ENCODE data around the gene NEUROD4. TPM values are rescaled to one million over a fixed set of nuclear protein-coding genes. Genes with fewer than 3 reads are reported as not detected.

Gene NEUROD4
- total RNA-seq, 4 donors from 2014 or later = not detected

- WGBS, 2 donors = 42 to 48% methylated on average over 7 of the region's 7 CpGs
- DNase-seq = no peak
- Histone ChIP-seq H3K4me1 (no peaks in the 10 kb centered on the region), H3K36me3 (no peaks in the 10 kb centered on the region), H3K9me3 (no peaks in the 10 kb centered on the region), H3K4me3 (no peak overlapping the region), H3K27me3 (peaks cover 0 to 3% (median 0%) of the 10 kb centered on the region in 4 donors), H3K27ac (no peak overlapping the region)
- intact Hi-C loops (cut with DNase I) = no loop called here
- TF ChIP-seq POLR2A (IDR thresholded peaks at IDR 0.05) = no peak
- TF ChIP-seq CTCF (IDR thresholded peaks at IDR 0.05) = no peak
Observed at GRCh38 chr12:55051197-55051947, 31.6 kb downstream of the NEUROD4 start.

GRCh38 chr12:55057481-55057880 is 37.7 kb downstream of the NEUROD4 start:
- WGBS, 2 donors = 32 to 50% methylated on average over 1 to 5 of the region's 5 CpGs
- intact Hi-C loops (cut with DNase I) = no loop called here

GRCh38 chr12:55058082-55058481 is 38.3 kb downstream of the NEUROD4 start:
- Histone ChIP-seq H3K36me3 (no peaks in the 10 kb centered on the region), H3K27ac (no peak overlapping the region), H3K9me3 (no peaks in the 10 kb centered on the region), H3K4me1 (no peaks in the 10 kb centered on the region), H3K27me3 (peaks cover 0 to 16% (median 0%) of the 10 kb centered on the region in 4 donors), H3K4me3 (no peak overlapping the region)
- TF ChIP-seq POLR2A (IDR thresholded peaks at IDR 0.05) = no peak
- no peak for TF ChIP-seq CTCF (IDR thresholded peaks at IDR 0.05)
- intact Hi-C loops (cut with DNase I) = no loop called here
- WGBS, 2 donors = 70 to 85% methylated on average over 1 of the region's 1 CpG
- no peak for DNase-seq

More at GRCh38 chr12:55057481-55057880, 37.7 kb downstream of the NEUROD4 start:
- Histone ChIP-seq H3K9me3 (no peaks in the 10 kb centered on the region), H3K27ac (no peak overlapping the region), H3K4me1 (no peaks in the 10 kb centered on the region), H3K4me3 (no peak overlapping the region), H3K36me3 (no peaks in the 10 kb centered on the region), H3K27me3 (peaks cover 0 to 10% (median 0%) of the 10 kb centered on the region in 4 donors)
- TF ChIP-seq POLR2A (IDR thresholded peaks at IDR 0.05) (no peak), CTCF (IDR thresholded peaks at IDR 0.05) (no peak)
- no peak for DNase-seq

GRCh38 chr12:55058776-55059175 is 39.0 kb downstream of the NEUROD4 start:
- TF ChIP-seq CTCF (IDR thresholded peaks at IDR 0.05) (no peak), POLR2A (IDR thresholded peaks at IDR 0.05) (no peak)
- Histone ChIP-seq H3K4me1 (no peaks in the 10 kb centered on the region), H3K27ac (no peak overlapping the region), H3K27me3 (peaks cover 0 to 21% (median 0%) of the 10 kb centered on the region in 4 donors), H3K36me3 (no peaks in the 10 kb centered on the region), H3K9me3 (no peaks in the 10 kb centered on the region), H3K4me3 (no peak overlapping the region)
- intact Hi-C loops (cut with DNase I) = no loop called here
- WGBS, 2 donors = 84 to 88% methylated on average over 4 of the region's 4 CpGs
- DNase-seq = no peak

GRCh38 chr12:55060470-55060869 is 40.7 kb downstream of the NEUROD4 start:
- Histone ChIP-seq H3K36me3 (no peaks in the 10 kb centered on the region), H3K4me1 (no peaks in the 10 kb centered on the region), H3K4me3 (no peak overlapping the region), H3K27me3 (peaks cover 0 to 21% (median 0%) of the 10 kb centered on the region in 4 donors), H3K9me3 (no peaks in the 10 kb centered on the region), H3K27ac (no peak overlapping the region)
- intact Hi-C loops (cut with DNase I) = no loop called here
- no peak for TF ChIP-seq POLR2A (IDR thresholded peaks at IDR 0.05)
- TF ChIP-seq CTCF (IDR thresholded peaks at IDR 0.05) = no peak
- DNase-seq = no peak
- 19 to 28% methylated on average over 2 of the region's 2 CpGs for WGBS, 2 donors

Measured in esophagus squamous epithelium (tissue), 5 donors.